HG02885 (cell line): ENCODE data around the gene TET2.
"Not testable (repeated sequence)": the region's sequence is repeated elsewhere in the genome, so short reads cannot be mapped to it uniquely, and the experiment has no call there.

Source experiments
- ATAC-seq: cut with Tn5 transposase; IDR thresholded peaks from one replicate; pipeline ENCODE4 v1.9.1; 2021; ENCODE audit warnings: mild to moderate bottlenecking; ENCODE audit not compliant: unreplicated experiment, poor library complexity

TET2 gene

DNA sequence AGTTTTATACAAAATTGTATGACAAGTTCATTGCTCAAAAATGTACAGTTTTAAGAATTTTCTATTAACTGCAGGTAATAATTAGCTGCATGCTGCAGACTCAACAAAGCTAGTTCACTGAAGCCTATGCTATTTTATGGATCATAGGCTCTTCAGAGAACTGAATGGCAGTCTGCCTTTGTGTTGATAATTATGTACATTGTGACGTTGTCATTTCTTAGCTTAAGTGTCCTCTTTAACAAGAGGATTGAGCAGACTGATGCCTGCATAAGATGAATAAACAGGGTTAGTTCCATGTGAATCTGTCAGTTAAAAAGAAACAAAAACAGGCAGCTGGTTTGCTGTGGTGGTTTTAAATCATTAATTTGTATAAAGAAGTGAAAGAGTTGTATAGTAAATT lies 131.0 kb downstream of the TET2 start:
- ATAC-seq: no peak

GRCh38 chr4:105279314-105279713 lies 132.6 kb downstream of the TET2 start:
- no peak for ATAC-seq

DNA sequence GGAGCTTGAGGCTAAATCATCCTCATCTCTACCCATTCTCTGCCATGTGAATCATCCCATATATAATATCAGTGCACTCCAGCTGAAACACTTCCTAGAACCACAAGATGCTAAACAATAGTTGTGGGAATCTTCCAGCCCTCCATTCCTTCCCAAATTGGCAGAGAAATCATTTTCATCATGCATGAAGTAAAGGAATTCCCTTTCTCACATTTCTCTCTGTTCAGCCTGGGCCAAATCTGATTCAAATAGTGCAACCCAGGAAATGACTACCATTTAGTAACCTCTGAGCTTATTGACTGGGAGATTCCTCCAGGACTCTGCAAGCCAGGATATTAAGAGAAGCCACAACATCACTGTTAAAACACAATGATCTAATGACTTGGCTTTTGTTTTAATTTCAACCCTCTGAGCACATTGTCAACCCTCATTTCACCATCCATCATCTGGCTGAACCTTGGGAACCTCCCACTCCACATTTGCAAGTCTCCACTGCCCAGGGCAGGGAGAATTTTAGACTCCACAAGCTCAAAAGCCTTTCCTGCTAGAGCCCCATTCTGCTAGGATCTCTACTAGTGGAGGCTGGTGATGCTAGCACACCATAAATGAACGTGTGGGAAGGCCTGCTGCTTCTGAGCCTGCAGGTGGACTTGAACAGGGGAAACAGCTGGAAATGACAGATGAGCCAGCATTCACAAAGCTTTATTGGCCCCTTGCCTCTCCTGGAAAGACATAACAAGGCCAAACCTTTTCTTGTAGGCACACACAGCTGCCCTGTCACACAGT lies 133.9 kb downstream of the TET2 start:
- no peak for ATAC-seq

GRCh38 chr4:105281124-105281415 lies 134.4 kb downstream of the TET2 start:
- no peak for ATAC-seq

GRCh38 chr4:105282489-105282888 lies 135.8 kb downstream of the TET2 start:
- no peak for ATAC-seq

- no peak for ATAC-seq
These were observed 136.8 kb downstream of the TET2 start for GRCh38 chr4:105283501-105283900.

DNA sequence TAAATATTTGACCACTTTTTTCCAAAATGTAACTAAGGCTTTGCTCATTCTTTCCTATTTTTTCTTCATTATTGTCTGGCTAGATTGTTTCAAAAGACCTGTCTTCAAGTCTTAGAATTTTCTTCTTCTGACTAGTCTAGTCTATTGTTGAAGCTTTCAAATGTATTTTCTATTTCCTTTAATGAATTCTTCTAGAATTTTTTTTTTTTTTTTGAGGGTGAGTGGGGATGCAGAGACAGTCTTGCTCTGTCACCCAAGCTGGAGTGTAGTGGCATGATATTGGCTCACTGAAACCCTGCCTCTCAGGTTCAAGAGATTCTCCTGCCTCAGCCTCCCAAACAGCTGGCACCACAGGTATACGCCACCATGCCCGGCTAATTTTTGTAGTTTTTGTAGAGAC lies 141.4 kb downstream of the TET2 start:
- ATAC-seq: no peak

GRCh38 chr4:105291925-105292324 lies 145.2 kb downstream of the TET2 start:
- no peak for ATAC-seq

GRCh38 chr4:105293360-105293759 lies 146.7 kb downstream of the TET2 start:
- no peak for ATAC-seq

DNA sequence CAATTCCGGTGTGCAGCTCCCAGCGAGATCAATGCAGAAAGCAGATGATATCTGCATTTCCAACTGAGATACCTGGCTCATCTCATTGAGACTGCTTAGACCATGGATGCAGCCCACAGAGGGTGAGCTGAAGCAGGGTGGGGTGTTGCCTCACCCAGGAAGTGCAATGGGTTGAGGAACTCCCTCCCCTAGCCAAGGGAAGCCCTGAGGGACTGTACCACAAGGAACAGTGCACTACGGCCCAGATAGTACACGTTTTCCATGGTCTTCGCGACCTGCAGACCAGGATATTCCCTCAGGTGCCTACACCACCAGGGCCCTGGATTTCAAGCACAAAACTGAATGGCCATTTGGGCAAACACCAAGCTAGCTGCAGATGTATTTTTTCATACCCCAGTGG lies 150.0 kb downstream of the TET2 start:
- no peak for ATAC-seq

DNA sequence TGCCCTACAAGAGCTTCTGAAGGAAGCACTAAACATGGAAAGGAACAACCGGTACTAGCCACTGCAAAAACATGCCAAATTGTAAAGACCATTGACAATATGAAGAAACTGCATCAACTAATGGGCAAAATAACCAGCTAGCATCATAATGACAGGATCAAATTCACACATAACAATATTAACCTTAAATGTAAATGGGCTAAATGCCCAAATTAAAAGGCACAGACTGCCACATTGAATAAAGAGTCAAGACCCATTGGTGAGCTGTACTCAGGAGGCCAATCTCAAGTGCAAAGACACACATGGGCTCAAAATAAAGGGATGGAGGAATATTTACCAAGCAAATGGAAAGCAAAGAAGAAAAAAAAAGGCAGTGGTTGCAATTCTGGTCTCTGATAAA lies 152.4 kb downstream of the TET2 start:
- not testable (repeated sequence) for ATAC-seq

DNA sequence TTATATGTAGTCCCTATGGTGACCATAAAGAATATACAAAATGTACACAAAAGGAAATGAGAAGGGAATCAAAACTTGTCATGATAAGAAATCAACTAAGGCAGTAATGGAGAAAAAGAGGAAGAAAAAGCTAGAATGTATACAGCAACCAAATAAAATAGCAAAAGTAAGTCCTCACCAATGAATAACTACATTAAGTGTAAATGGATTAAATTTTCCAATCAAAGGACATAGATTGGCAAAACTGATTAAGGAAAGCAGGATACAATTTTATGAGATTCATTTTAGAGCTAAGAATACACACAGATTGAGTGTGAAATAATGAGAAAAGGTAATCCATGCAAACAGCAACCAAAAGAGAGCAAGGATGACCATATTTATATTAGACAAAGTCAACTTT lies 157.4 kb downstream of the TET2 start:
- no peak for ATAC-seq

- peak; percentile 52 for ATAC-seq
These were observed 158.6 kb downstream of the TET2 start for GRCh38 chr4:105305019-105305836.

DNA sequence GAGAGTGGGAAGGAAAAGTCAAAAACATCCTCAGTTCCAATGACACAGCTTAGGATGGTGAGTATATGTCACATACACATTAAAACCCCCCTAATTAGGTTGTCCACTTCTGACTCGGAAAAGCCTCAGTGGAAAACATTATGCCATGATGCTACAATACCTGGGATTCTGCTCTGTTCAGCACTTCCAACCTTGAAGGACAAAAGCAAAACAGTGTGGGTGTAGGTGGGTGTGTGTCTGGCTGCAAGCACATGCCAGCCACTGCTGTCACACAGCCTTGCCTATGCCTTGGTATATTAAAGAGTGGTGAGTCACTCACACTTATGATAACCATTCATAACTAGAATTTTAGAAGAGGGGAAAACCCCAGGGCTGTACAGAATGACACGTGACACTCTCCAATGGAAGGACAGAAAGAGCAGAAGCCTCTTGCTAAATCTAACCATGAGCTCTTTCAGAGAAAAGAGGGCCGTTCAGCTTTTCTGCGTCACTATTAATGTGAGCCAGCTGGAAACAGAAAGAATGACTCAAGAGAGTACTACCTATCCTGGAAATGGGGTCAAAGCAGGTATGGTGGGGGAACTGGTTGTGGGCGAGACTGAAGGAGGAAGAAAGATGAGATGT lies 159.6 kb downstream of the TET2 start:
- peak; percentile 91 for ATAC-seq

- ATAC-seq: no peak
These were observed 160.1 kb downstream of the TET2 start for GRCh38 chr4:105306820-105307219.

- ATAC-seq: no peak
These were observed 171.8 kb downstream of the TET2 start for GRCh38 chr4:105318486-105318885.

DNA sequence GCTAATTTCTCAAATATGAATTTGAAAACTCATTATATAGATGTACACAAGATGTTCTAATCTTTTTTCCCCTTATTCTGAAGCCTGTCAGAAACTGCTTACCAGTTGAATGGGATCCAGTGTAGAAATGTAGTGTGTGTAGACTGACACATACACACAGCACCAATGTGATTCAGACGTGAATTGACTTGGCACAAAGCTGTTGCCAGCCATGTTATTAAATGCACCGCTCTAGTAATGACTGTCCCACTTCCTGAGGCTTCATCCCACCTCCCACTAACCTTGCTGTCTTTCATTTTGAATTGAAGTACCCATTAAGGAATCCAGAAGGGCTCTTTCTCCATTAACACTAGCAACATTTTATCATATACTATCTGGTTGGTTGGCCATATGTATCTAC lies 180.5 kb downstream of the TET2 start:
- no peak for ATAC-seq

DNA sequence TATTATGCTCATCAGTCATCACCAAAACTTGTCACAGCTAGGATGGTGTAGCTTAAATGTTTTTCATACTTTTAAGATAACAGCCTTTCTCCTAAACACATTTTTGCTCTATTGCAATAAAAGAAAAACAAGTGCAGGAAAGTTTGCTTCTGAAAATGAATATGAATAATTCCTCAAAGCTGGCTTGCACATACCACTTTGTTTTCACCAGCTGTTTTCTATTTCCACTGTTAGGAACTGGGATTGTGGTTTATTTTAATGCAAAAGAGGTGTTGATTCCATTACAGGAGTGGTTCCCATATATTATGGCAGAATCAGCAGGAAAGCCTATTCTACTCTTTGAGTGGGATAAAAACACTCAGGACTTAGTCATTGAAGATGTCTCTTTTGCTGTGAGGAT lies 181.3 kb downstream of the TET2 start:
- no peak for ATAC-seq

DNA sequence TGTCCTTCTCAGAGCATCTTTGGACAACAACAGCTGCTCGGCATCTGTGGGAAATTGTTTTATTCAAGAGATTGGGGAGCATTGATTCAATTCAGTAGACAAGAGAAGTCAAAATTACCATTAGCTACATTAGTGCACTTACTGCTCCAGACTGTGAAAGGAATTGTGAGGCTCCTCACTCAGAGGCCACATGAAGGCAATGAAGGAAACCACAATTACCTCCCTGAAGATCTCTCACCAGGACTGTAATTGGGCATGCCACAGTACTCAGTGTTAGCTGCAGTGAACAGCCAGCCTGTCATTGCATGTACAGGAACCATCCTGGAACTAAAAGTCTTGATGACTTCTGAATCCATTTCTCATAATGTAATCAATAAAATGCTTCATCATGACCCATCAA lies 182.4 kb downstream of the TET2 start:
- no peak for ATAC-seq
